DND-41 (cell line): ENCODE data around the gene BACH1.

Experiments used
- ATAC-seq: fragments of 200-7000 bp; cut with Tn5 transposase; 3 replicates; pipeline ENCODE4 v1.9.1; 2021; ENCODE audit warnings: low read depth; ENCODE audit not compliant: insufficient read depth
- DNase-seq: peaks from one replicate; pipeline ENCODE4 v3.0.0-alpha.2; 2020
- H2AFZ ChIP-seq: 2 replicates; pipeline ENCODE4 v1.6.0; 2012; ENCODE audit warnings: low read depth, low read length
- H3K27ac ChIP-seq: 2 replicates; pipeline ENCODE4 v1.5.1; 2012; ENCODE audit warnings: low read length, inconsistent platforms
- H3K27me3 ChIP-seq: fragments of 200-600 bp; sonication (generic); 2 replicates; pipeline ENCODE4 v1.6.0; 2012; ENCODE audit warnings: low read length, mild to moderate bottlenecking, inconsistent platforms; ENCODE audit not compliant: insufficient read depth, poor library complexity
- H3K36me3 ChIP-seq: 2 replicates; pipeline ENCODE4 v1.5.1; 2012; ENCODE audit warnings: low read length, inconsistent platforms; ENCODE audit not compliant: insufficient read depth
- H3K4me1 ChIP-seq: 2 replicates; pipeline ENCODE4 v1.5.1; 2012; ENCODE audit warnings: mild to moderate bottlenecking, low read length; ENCODE audit not compliant: insufficient read depth
- H3K4me2 ChIP-seq: 2 replicates; pipeline ENCODE4 v1.6.0; 2012; ENCODE audit warnings: mild to moderate bottlenecking, moderate library complexity, low read length, inconsistent platforms; ENCODE audit not compliant: insufficient read depth
- H3K4me3 ChIP-seq, 2 experiments: fragments of 200-600 bp in 1 of 2; shearing (Covaris generic) in 1 of 2; 2 replicates each; pipeline ENCODE4 v1.5.1; 2012 to 2016; ENCODE audit warnings: inconsistent platforms in 2 of 2, low read length in 2 of 2, mild to moderate bottlenecking in 2 of 2, low read depth in 1 of 2, moderate library complexity in 1 of 2
- H3K79me2 ChIP-seq: 2 replicates; pipeline ENCODE4 v1.6.0; 2012; ENCODE audit warnings: low read length, inconsistent platforms; ENCODE audit not compliant: insufficient read depth
- H3K9ac ChIP-seq: 2 replicates; pipeline ENCODE4 v1.6.0; 2012; ENCODE audit warnings: low read depth, mild to moderate bottlenecking, inconsistent platforms, low read length, moderate library complexity
- H3K9me3 ChIP-seq: 2 replicates; pipeline ENCODE4 v1.5.1; 2012; ENCODE audit warnings: low read length, moderate library complexity, mild to moderate bottlenecking, inconsistent platforms; ENCODE audit not compliant: insufficient read depth, severe bottlenecking
- H4K20me1 ChIP-seq: 2 replicates; pipeline ENCODE4 v1.6.0; 2012; ENCODE audit warnings: low read length; ENCODE audit not compliant: insufficient read depth
- EZH2 ChIP-seq: IDR thresholded peaks from 3 replicates; pipeline ENCODE4 v1.6.1; 2012; ENCODE audit warnings: borderline replicate concordance, low read depth, mild to moderate bottlenecking, moderate library complexity, low read length, inconsistent platforms; ENCODE audit not compliant: severe bottlenecking
- TF ChIP-seq, protein P1 (sequence below): IDR thresholded peaks from 2 replicates; pipeline ENCODE4 v1.5.1; 2012; ENCODE audit warnings: borderline replicate concordance, low read length, moderate library complexity, mild to moderate bottlenecking; ENCODE audit not compliant: poor library complexity, severe bottlenecking; ENCODE audit errors: extremely low read depth

BACH1 gene

GRCh38 chr21:29321932-29322928, 23.5 kb downstream of the BACH1 start:
- H3K4me2 ChIP-seq: no peak overlapping the region
- H3K9ac ChIP-seq: no peak overlapping the region
- peaks cover 95% of the 10 kb centered on the region for H3K79me2 ChIP-seq
- DNase-seq (no peak), ATAC-seq (no peak)
- no peaks in the 10 kb centered on the region for H3K27me3 ChIP-seq
- H3K4me1 ChIP-seq: no peaks in the 10 kb centered on the region
- TF ChIP-seq, protein P1, sequence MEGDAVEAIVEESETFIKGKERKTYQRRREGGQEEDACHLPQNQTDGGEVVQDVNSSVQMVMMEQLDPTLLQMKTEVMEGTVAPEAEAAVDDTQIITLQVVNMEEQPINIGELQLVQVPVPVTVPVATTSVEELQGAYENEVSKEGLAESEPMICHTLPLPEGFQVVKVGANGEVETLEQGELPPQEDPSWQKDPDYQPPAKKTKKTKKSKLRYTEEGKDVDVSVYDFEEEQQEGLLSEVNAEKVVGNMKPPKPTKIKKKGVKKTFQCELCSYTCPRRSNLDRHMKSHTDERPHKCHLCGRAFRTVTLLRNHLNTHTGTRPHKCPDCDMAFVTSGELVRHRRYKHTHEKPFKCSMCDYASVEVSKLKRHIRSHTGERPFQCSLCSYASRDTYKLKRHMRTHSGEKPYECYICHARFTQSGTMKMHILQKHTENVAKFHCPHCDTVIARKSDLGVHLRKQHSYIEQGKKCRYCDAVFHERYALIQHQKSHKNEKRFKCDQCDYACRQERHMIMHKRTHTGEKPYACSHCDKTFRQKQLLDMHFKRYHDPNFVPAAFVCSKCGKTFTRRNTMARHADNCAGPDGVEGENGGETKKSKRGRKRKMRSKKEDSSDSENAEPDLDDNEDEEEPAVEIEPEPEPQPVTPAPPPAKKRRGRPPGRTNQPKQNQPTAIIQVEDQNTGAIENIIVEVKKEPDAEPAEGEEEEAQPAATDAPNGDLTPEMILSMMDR: no peak
- no peak for TF ChIP-seq EZH2
- H3K4me3 ChIP-seq: no peak overlapping the region
- H3K36me3 ChIP-seq: peaks cover 41% of the 10 kb centered on the region
- no peaks in the 10 kb centered on the region for H3K9me3 ChIP-seq
- no peak overlapping the region for H3K27ac ChIP-seq
- no peak overlapping the region for H2AFZ ChIP-seq
- H4K20me1 ChIP-seq: peaks cover 64% of the 10 kb centered on the region

- TF ChIP-seq EZH2: no peak
- TF ChIP-seq, protein P1: no peak
- ATAC-seq: no peak
- H3K27ac ChIP-seq: no peak overlapping the region
- H3K4me1 ChIP-seq: no peaks in the 10 kb centered on the region
- no peak overlapping the region for H2AFZ ChIP-seq
- no peaks in the 10 kb centered on the region for H3K27me3 ChIP-seq
- no peak overlapping the region for H3K9ac ChIP-seq
- peaks cover 88% of the 10 kb centered on the region for H3K79me2 ChIP-seq
- H3K36me3 ChIP-seq: peaks cover 49% of the 10 kb centered on the region
- no peaks in the 10 kb centered on the region for H3K9me3 ChIP-seq
- peaks cover 55% of the 10 kb centered on the region for H4K20me1 ChIP-seq
- H3K4me3 ChIP-seq: no peak overlapping the region
- DNase-seq: no peak
- H3K4me2 ChIP-seq: no peak overlapping the region
These were observed 24.5 kb downstream of the BACH1 start for GRCh38 chr21:29323189-29323588.

DNA sequence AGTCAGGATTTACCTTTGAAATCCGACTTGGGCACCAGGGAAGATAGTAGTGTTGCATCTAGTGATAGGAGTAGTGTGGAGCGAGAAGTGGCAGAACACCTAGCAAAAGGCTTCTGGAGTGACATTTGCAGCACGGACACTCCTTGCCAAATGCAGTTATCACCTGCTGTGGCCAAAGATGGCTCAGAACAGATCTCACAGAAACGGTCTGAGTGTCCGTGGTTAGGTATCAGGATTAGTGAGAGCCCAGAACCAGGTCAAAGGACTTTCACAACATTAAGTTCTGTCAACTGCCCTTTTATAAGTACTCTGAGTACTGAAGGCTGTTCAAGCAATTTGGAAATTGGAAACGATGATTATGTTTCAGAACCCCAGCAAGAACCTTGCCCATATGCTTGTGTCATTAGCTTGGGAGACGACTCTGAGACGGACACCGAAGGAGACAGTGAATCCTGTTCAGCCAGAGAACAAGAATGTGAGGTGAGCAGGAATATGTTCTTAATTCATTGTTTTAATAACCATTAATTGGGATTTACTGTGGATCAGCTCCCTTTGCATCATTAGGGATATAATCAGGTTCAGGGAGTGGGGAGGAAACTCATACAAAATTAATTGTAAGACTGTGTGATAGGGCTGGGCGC, 28.3 kb downstream of the BACH1 start:
- peaks cover 24% of the 10 kb centered on the region for H4K20me1 ChIP-seq
- H3K27ac ChIP-seq: no peak overlapping the region
- no peak for TF ChIP-seq EZH2
- TF ChIP-seq, protein P1: no peak
- H3K4me1 ChIP-seq: no peaks in the 10 kb centered on the region
- H3K79me2 ChIP-seq: peaks cover 60% of the 10 kb centered on the region
- no peak for ATAC-seq
- H3K4me2 ChIP-seq: no peak overlapping the region
- H3K36me3 ChIP-seq: peaks cover 63% of the 10 kb centered on the region
- DNase-seq: no peak
- H2AFZ ChIP-seq: no peak overlapping the region
- no peak overlapping the region for H3K9ac ChIP-seq
- H3K27me3 ChIP-seq: no peaks in the 10 kb centered on the region
- no peak overlapping the region for H3K4me3 ChIP-seq
- no peaks in the 10 kb centered on the region for H3K9me3 ChIP-seq
